ENCODE measurements around the gene MRPL58.

- TF ChIP-seq CTCF (IDR thresholded peaks at IDR 0.05) = no peak
- no peak for TF ChIP-seq POLR2A (IDR thresholded peaks at IDR 0.05)
These were observed 34.2 kb upstream of the MRPL58 start for GRCh38 chr17:74978240-74978639.

All from body of pancreas (tissue), 4 donors.